ENCODE results near the gene ESD.

Gene ESD

GRCh38 chr13:46735425-46735824 lies 61.5 kb downstream of the ESD start:
- CTCF ChIA-PET, result interaction anchor here (1.1 to 1.8 kb wide), 2 partner anchors 13 to 15 kb away, joined by 3 to 6 read pairs; no protein-coding TSS in a partner anchor
- DNase-seq (ENCODE audit: extremely low spot score), result no peak
- TF ChIP-seq, protein P1, sequence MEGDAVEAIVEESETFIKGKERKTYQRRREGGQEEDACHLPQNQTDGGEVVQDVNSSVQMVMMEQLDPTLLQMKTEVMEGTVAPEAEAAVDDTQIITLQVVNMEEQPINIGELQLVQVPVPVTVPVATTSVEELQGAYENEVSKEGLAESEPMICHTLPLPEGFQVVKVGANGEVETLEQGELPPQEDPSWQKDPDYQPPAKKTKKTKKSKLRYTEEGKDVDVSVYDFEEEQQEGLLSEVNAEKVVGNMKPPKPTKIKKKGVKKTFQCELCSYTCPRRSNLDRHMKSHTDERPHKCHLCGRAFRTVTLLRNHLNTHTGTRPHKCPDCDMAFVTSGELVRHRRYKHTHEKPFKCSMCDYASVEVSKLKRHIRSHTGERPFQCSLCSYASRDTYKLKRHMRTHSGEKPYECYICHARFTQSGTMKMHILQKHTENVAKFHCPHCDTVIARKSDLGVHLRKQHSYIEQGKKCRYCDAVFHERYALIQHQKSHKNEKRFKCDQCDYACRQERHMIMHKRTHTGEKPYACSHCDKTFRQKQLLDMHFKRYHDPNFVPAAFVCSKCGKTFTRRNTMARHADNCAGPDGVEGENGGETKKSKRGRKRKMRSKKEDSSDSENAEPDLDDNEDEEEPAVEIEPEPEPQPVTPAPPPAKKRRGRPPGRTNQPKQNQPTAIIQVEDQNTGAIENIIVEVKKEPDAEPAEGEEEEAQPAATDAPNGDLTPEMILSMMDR (IDR thresholded peaks at IDR 0.05; ENCODE audit: control extremely low read depth, extremely low read depth, low read depth, missing control alignments), result no peak
- POLR2A ChIA-PET, result interaction anchor here (0.7 kb wide), 1 partner anchor 193 kb away, joined by 3 read pairs; no protein-coding TSS in a partner anchor

GRCh38 chr13:46731535-46731934 lies 65.4 kb downstream of the ESD start:
- ChIA-PET CTCF (interaction anchor here (1.2 to 4.2 kb wide), 2 partner anchors 11 to 19 kb away, joined by 3 to 21 read pairs; no protein-coding TSS in a partner anchor), POLR2A (no interaction called here)
- TF ChIP-seq, protein P1 (IDR thresholded peaks at IDR 0.05; ENCODE audit: control extremely low read depth, extremely low read depth, low read depth, missing control alignments), result no peak
- DNase-seq (ENCODE audit: extremely low spot score), result no peak

GRCh38 chr13:46728777-46729176 lies 68.2 kb downstream of the ESD start:
- DNase-seq (ENCODE audit: extremely low spot score), result peak; percentile 24
- POLR2A ChIA-PET, result no interaction called here
- TF ChIP-seq, protein P1 (IDR thresholded peaks at IDR 0.05; ENCODE audit: control extremely low read depth, extremely low read depth, low read depth, missing control alignments), result no peak
- CTCF ChIA-PET, result interaction anchor here (1.0 to 1.6 kb wide), 3 partner anchors 10 to 23 kb away, joined by 3 to 6 read pairs (median 4); no protein-coding TSS in a partner anchor

DNA sequence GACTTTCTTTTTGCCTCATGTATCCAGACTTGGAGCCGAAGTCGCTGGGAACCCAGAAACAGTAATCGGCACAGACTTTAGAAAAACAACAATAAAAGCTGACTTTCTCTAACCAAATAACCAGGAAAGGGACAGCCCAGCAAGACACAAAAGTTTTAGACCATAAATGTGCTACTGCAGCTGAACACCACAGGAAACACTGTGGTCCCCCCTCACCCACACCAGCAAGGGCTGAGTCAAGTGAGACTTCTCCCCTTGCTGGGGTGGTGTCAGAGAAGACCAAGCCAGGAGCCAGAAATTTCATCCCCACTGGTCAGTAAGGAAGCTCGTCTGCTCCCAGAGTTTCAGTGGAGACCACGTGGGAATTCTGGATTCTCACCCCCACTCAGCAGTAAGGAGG lies 70.6 kb downstream of the ESD start:
- ChIA-PET CTCF (interaction anchor here (1.2 to 1.7 kb wide), 3 partner anchors 12 to 51 kb away, joined by 3 to 4 read pairs (median 3); no protein-coding TSS in a partner anchor), POLR2A (no interaction called here)
- no peak for DNase-seq (ENCODE audit: extremely low spot score)
- TF ChIP-seq, protein P1 (IDR thresholded peaks at IDR 0.05; ENCODE audit: control extremely low read depth, extremely low read depth, low read depth, missing control alignments), result no peak

All from GM10248 (cell line).